Measurements from ENCODE around the gene PTH. TPM values are rescaled to one million over a fixed set of nuclear protein-coding genes. Genes with fewer than 3 reads are reported as not detected.

PTH gene
- total RNA-seq, 1 experiment from 2014 or later, result not detected

DNA sequence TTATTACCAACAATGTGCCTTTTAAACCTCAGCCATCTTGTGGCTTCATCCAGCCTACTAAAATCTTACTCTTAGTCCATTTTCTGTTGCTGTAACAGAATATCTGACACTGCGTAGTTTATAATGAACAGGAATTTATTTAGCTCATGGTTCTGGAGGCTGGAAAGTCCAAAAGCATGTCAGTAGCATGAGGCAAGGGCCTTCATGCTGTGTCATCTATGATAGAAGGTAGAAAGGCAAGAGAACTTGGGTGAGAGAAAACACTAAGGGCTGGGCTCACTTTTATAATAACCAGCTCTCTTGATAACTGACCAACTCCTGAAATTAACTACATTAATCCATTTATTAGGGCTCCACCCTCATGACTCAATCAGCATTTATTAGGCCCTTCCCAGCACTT lies 46.3 kb downstream of the PTH start:
- H2AK5ac ChIP-seq (ENCODE audit: insufficient read length, low read length), result no peak overlapping the region
- no peak overlapping the region for H2BK12ac ChIP-seq (ENCODE audit: insufficient read length, low read depth, low read length)
- Mint-ChIP-seq H3K27ac (no peak overlapping the region), H3K9me3 (no peaks in the 10 kb centered on the region), H3K4me3 (no peak overlapping the region), H3K27me3 (ENCODE audit: low read depth) (no peaks in the 10 kb centered on the region), H3K4me1 (peaks cover 13 to 14% of the 10 kb centered on the region in 2 experiments), H3K36me3 (ENCODE audit: insufficient read depth in 1 of 3, low read depth in 3 of 3) (peaks cover 0 to 2% (median 0%) of the 10 kb centered on the region in 3 experiments; a peak in 1 of 7 replicates)
- H4K5ac ChIP-seq (ENCODE audit: insufficient read length, low read depth, low read length), result no peak overlapping the region
- H3K4me1 ChIP-seq (ENCODE audit: insufficient read depth, low read length), result no peaks in the 10 kb centered on the region
- peaks cover 2% of the 10 kb centered on the region; the same call in 1 of the 2 replicates for H3K79me2 ChIP-seq (ENCODE audit: insufficient read depth, low read length)
- H2BK120ac ChIP-seq (ENCODE audit: low read depth, low read length, poor library complexity, severe bottlenecking), result no peak overlapping the region
- no CpG with 5 or more reads among the region's 1 CpG for WGBS (ENCODE audit: extremely low coverage, insufficient read length, low lambda C conversion rate)
- TF ChIP-seq, protein P1, sequence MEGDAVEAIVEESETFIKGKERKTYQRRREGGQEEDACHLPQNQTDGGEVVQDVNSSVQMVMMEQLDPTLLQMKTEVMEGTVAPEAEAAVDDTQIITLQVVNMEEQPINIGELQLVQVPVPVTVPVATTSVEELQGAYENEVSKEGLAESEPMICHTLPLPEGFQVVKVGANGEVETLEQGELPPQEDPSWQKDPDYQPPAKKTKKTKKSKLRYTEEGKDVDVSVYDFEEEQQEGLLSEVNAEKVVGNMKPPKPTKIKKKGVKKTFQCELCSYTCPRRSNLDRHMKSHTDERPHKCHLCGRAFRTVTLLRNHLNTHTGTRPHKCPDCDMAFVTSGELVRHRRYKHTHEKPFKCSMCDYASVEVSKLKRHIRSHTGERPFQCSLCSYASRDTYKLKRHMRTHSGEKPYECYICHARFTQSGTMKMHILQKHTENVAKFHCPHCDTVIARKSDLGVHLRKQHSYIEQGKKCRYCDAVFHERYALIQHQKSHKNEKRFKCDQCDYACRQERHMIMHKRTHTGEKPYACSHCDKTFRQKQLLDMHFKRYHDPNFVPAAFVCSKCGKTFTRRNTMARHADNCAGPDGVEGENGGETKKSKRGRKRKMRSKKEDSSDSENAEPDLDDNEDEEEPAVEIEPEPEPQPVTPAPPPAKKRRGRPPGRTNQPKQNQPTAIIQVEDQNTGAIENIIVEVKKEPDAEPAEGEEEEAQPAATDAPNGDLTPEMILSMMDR (conservative IDR thresholded peaks at IDR 0.05), result no peak
- H3K23ac ChIP-seq (ENCODE audit: insufficient read length, low read depth, low read length), result no peak overlapping the region
- H2BK20ac ChIP-seq (ENCODE audit: low read depth, low read length, poor library complexity, severe bottlenecking), result no peak overlapping the region
- H3K23me2 ChIP-seq (ENCODE audit: insufficient read length, low read depth, low read length, poor library complexity, severe bottlenecking), result no peaks in the 10 kb centered on the region
- no peak overlapping the region for H3K18ac ChIP-seq (ENCODE audit: insufficient read length, low read depth, low read length)
- H3K14ac ChIP-seq (ENCODE audit: insufficient read depth, low read length), result no peak overlapping the region
- H3K27me3 ChIP-seq (ENCODE audit: insufficient read depth, low read length), result no peaks in the 10 kb centered on the region
- no peak overlapping the region for H3K4me2 ChIP-seq (ENCODE audit: insufficient read depth, insufficient read length, low read length)
- no peak overlapping the region for H3K27ac ChIP-seq (ENCODE audit: insufficient read length, low read depth, low read length)
- no peaks in the 10 kb centered on the region for H3K79me1 ChIP-seq (ENCODE audit: insufficient read depth, low read depth, low read length, poor library complexity, severe bottlenecking)
- no peaks in the 10 kb centered on the region for H4K20me1 ChIP-seq (ENCODE audit: control insufficient read depth, insufficient read depth, insufficient read length)
- H2AFZ ChIP-seq (ENCODE audit: low read length), result no peak overlapping the region
- DNase-seq, result no peak
- no peak overlapping the region for H3K56ac ChIP-seq (ENCODE audit: insufficient read length, low read depth, low read length)
- H3T11ph ChIP-seq (ENCODE audit: low read length), result no peak overlapping the region
- H4K8ac ChIP-seq (replicated peaks; ENCODE audit: insufficient read length, low read depth, low read length), result no peak overlapping the region
- H3K9ac ChIP-seq (ENCODE audit: extremely low read depth, insufficient read length, low read length), result no peak overlapping the region
- H2BK5ac ChIP-seq (ENCODE audit: insufficient read length, low read length), result no peak overlapping the region
- H2BK15ac ChIP-seq (ENCODE audit: low read depth, low read length), result no peak overlapping the region
- no peak overlapping the region for H3K4ac ChIP-seq (ENCODE audit: low read depth, low read length)
- H4K91ac ChIP-seq (ENCODE audit: insufficient read length, low read depth, low read length), result no peak overlapping the region
- H3K9me3 ChIP-seq (ENCODE audit: control insufficient read depth, low read depth, low read length), result no peaks in the 10 kb centered on the region
